Measurements from ENCODE around the gene ANKS1B. TPM values are rescaled to one million over a fixed set of nuclear protein-coding genes. Genes with fewer than 3 reads are reported as not detected.

Gene ANKS1B
- total and polyA plus RNA-seq, 4 donors: 0.03 to 3.4 (median 0.53) TPM

- H3K9ac ChIP-seq (ENCODE audit: low read depth in 1 of 2, low read length in 2 of 2): no peak overlapping the region
- no peaks in the 10 kb centered on the region for H3K27me3 ChIP-seq (ENCODE audit: control insufficient read depth in 4 of 4, insufficient read depth in 4 of 4, low read length in 3 of 4)
- H3K9me3 ChIP-seq (ENCODE audit: control insufficient read depth in 4 of 4, low read length in 3 of 4): no peaks in the 10 kb centered on the region
- H3K27ac ChIP-seq (ENCODE audit: low read depth in 1 of 2, low read length in 2 of 2): no peak overlapping the region
- WGBS: 65% methylated on average over 4 of the region's 4 CpGs
- no peak overlapping the region for H3K4me3 ChIP-seq (ENCODE audit: low read depth in 1 of 3, low read length in 3 of 3)
- no peaks in the 10 kb centered on the region for H3K4me1 ChIP-seq (ENCODE audit: control insufficient read depth in 4 of 4, insufficient read depth in 4 of 4, low read length in 3 of 4)
- TF ChIP-seq HNF4G (IDR thresholded peaks at IDR 0.05): no peak
- no peak for TF ChIP-seq EGR1 (IDR thresholded peaks at IDR 0.05; ENCODE audit: low read depth in 2 of 2)
- no peak for TF ChIP-seq RXRA (IDR thresholded peaks at IDR 0.05)
- TF ChIP-seq GABPA (IDR thresholded peaks at IDR 0.05 in 1 of 2, conservative IDR thresholded peaks at IDR 0.05 in 1 of 2): no peak
- TF ChIP-seq CTCF (IDR thresholded peaks at IDR 0.05; ENCODE audit: low read depth, low read length, missing input control): no peak
- TF ChIP-seq MAX (IDR thresholded peaks at IDR 0.05): no peak
- TF ChIP-seq FOXA2 (IDR thresholded peaks at IDR 0.05): no peak
- TF ChIP-seq ATF3 (IDR thresholded peaks at IDR 0.05): no peak
- TF ChIP-seq, protein P1, sequence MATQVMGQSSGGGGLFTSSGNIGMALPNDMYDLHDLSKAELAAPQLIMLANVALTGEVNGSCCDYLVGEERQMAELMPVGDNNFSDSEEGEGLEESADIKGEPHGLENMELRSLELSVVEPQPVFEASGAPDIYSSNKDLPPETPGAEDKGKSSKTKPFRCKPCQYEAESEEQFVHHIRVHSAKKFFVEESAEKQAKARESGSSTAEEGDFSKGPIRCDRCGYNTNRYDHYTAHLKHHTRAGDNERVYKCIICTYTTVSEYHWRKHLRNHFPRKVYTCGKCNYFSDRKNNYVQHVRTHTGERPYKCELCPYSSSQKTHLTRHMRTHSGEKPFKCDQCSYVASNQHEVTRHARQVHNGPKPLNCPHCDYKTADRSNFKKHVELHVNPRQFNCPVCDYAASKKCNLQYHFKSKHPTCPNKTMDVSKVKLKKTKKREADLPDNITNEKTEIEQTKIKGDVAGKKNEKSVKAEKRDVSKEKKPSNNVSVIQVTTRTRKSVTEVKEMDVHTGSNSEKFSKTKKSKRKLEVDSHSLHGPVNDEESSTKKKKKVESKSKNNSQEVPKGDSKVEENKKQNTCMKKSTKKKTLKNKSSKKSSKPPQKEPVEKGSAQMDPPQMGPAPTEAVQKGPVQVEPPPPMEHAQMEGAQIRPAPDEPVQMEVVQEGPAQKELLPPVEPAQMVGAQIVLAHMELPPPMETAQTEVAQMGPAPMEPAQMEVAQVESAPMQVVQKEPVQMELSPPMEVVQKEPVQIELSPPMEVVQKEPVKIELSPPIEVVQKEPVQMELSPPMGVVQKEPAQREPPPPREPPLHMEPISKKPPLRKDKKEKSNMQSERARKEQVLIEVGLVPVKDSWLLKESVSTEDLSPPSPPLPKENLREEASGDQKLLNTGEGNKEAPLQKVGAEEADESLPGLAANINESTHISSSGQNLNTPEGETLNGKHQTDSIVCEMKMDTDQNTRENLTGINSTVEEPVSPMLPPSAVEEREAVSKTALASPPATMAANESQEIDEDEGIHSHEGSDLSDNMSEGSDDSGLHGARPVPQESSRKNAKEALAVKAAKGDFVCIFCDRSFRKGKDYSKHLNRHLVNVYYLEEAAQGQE (IDR thresholded peaks at IDR 0.05): no peak
- TF ChIP-seq, protein P2, sequence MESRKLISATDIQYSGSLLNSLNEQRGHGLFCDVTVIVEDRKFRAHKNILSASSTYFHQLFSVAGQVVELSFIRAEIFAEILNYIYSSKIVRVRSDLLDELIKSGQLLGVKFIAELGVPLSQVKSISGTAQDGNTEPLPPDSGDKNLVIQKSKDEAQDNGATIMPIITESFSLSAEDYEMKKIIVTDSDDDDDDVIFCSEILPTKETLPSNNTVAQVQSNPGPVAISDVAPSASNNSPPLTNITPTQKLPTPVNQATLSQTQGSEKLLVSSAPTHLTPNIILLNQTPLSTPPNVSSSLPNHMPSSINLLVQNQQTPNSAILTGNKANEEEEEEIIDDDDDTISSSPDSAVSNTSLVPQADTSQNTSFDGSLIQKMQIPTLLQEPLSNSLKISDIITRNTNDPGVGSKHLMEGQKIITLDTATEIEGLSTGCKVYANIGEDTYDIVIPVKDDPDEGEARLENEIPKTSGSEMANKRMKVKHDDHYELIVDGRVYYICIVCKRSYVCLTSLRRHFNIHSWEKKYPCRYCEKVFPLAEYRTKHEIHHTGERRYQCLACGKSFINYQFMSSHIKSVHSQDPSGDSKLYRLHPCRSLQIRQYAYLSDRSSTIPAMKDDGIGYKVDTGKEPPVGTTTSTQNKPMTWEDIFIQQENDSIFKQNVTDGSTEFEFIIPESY (IDR thresholded peaks at IDR 0.05): no peak
- TF ChIP-seq JUND (IDR thresholded peaks at IDR 0.05): no peak
- TF ChIP-seq TAF1 (conservative IDR thresholded peaks at IDR 0.05): no peak
- no peak for TF ChIP-seq SP1 (IDR thresholded peaks at IDR 0.05)
- H3K36me3 ChIP-seq (ENCODE audit: control insufficient read depth in 4 of 4, insufficient read depth in 3 of 4, low read depth in 1 of 4, low read length in 3 of 4): no peaks in the 10 kb centered on the region
- DNase-seq (ENCODE audit: low spot score): no peak
Observed at GRCh38 chr12:99260456-99260996, 724.2 kb downstream of the ANKS1B start.
